ENCODE data around the gene SMCO3.
A peak's percentile ranks its signal among the peaks of the same experiment; 100 is the strongest.

SMCO3 gene

GRCh38 chr12:14841761-14842160 is 27.8 kb upstream of the SMCO3 start:
- peak overlapping the region; percentile 93 for H3K27ac ChIP-seq
- TF ChIP-seq CTCF (conservative IDR thresholded peaks at IDR 0.05), result no peak

- H3K27ac ChIP-seq, result peak overlapping the region; percentile 93
- TF ChIP-seq CTCF (conservative IDR thresholded peaks at IDR 0.05), result no peak
Observed at GRCh38 chr12:14840616-14841015, 26.6 kb upstream of the SMCO3 start.

GRCh38 chr12:14839262-14839661 is 25.3 kb upstream of the SMCO3 start:
- no peak for TF ChIP-seq CTCF (conservative IDR thresholded peaks at IDR 0.05)
- no peak overlapping the region for H3K27ac ChIP-seq

GRCh38 chr12:14836336-14837210 is 22.6 kb upstream of the SMCO3 start:
- no peak overlapping the region for H3K27ac ChIP-seq
- TF ChIP-seq CTCF (conservative IDR thresholded peaks at IDR 0.05), result no peak

GRCh38 chr12:14834509-14834908 is 20.5 kb upstream of the SMCO3 start:
- TF ChIP-seq CTCF (conservative IDR thresholded peaks at IDR 0.05), result no peak
- no peak overlapping the region for H3K27ac ChIP-seq

- TF ChIP-seq CTCF (conservative IDR thresholded peaks at IDR 0.05), result no peak
- H3K27ac ChIP-seq, result no peak overlapping the region
Observed at GRCh38 chr12:14833952-14834351, 20.0 kb upstream of the SMCO3 start.

GRCh38 chr12:14833336-14833735 is 19.4 kb upstream of the SMCO3 start:
- no peak for TF ChIP-seq CTCF (conservative IDR thresholded peaks at IDR 0.05)
- no peak overlapping the region for H3K27ac ChIP-seq
